GM23338 (cell line): ENCODE data around the gene MEIG1.
"Not testable (repeated sequence)": the region's sequence is repeated elsewhere in the genome, so short reads cannot be mapped to it uniquely, and the experiment has no call there.

Experiments used
- EZH2 ChIP-seq: fragments of 200-600 bp; sonication (generic); IDR thresholded peaks from one replicate; pipeline ENCODE4 v1.8.0; 2017; ENCODE audit warnings: antibody characterized with exemption, mild to moderate bottlenecking, low read depth; ENCODE audit not compliant: unreplicated experiment
- EZH2phosphoT487 ChIP-seq: fragments of 200-600 bp; sonication (generic); IDR thresholded peaks from one replicate; pipeline ENCODE4 v1.8.1; 2018; ENCODE audit warnings: antibody characterized with exemption; ENCODE audit not compliant: unreplicated experiment
- JUNB ChIP-seq: IDR thresholded peaks from one replicate; pipeline ENCODE4 v1.6.1; 2016; ENCODE audit warnings: antibody characterized with exemption; ENCODE audit not compliant: unreplicated experiment
- NANOG ChIP-seq: IDR thresholded peaks from 2 replicates; pipeline ENCODE4 v1.6.1; 2016; ENCODE audit warnings: antibody characterized with exemption, borderline replicate concordance
- TF ChIP-seq, protein P1 (sequence below): IDR thresholded peaks from one replicate; pipeline ENCODE4 v1.6.1; 2018; ENCODE audit warnings: antibody characterized with exemption; ENCODE audit not compliant: unreplicated experiment
- TF ChIP-seq, protein P2 (sequence below), 2 experiments: fragments of 200-600 bp in 1 of 2; sonication (generic) in 1 of 2; conservative IDR thresholded peaks; 2 replicates each; pipeline versions ENCODE4 v1.5.1 to v1.6.1; 2016 to 2017; ENCODE audit warnings: antibody characterized with exemption in 2 of 2, low read depth in 2 of 2, mild to moderate bottlenecking in 2 of 2, moderate library complexity in 1 of 2
- TF ChIP-seq, protein P3 (sequence below): fragments of 250-450 bp; sonication (Bioruptor Pico); IDR thresholded peaks from 2 replicates; pipeline ENCODE4 v1.5.0; 2020; ENCODE audit warnings: mild to moderate bottlenecking, moderate library complexity

DNA sequence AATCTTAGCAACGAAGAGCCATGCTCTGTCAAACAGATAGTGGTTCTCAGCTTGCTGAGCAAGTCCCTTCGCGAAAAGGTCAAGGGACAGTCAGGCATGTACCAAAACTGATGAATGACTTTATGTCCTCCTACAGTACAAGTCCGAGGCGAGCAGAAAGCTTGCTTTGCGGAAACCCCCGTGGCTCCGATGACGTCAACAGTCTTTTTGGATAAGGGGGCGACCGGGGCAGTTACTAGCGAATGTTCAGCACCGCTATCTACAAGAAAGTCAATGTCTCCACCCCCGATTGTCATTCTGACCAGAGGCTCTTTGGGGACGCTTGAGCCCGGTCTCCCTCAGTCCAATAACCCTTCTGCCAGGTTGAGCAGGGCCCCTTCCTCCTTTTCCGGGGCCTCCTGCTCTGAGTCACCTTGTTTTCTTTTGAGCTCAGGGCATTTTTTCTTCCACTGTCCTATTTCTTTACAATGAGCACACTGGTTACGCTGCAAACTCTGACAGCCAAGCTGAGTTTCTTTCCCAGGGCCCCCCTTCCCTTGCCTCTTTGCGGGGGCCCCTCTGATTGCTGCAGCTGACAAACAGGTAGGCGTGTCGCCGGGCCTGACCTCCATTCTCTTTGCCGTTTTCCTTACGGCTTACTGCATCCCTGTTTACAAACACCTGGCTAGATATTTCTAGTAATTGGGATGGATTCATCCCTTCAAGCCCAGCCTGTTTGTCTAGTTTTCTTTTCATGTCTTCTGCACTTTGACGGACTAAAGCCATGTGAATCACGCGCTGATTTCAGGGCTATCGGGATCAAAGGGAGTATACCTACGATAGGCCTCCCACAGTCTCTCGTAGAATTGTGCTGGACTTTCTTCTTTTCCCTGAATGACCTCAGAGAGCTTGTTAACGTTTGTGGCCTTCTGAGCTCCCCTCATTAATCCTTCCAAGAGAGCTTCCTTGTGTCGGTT lies 34.6 kb downstream of the MEIG1 start:
- TF ChIP-seq, protein P1, sequence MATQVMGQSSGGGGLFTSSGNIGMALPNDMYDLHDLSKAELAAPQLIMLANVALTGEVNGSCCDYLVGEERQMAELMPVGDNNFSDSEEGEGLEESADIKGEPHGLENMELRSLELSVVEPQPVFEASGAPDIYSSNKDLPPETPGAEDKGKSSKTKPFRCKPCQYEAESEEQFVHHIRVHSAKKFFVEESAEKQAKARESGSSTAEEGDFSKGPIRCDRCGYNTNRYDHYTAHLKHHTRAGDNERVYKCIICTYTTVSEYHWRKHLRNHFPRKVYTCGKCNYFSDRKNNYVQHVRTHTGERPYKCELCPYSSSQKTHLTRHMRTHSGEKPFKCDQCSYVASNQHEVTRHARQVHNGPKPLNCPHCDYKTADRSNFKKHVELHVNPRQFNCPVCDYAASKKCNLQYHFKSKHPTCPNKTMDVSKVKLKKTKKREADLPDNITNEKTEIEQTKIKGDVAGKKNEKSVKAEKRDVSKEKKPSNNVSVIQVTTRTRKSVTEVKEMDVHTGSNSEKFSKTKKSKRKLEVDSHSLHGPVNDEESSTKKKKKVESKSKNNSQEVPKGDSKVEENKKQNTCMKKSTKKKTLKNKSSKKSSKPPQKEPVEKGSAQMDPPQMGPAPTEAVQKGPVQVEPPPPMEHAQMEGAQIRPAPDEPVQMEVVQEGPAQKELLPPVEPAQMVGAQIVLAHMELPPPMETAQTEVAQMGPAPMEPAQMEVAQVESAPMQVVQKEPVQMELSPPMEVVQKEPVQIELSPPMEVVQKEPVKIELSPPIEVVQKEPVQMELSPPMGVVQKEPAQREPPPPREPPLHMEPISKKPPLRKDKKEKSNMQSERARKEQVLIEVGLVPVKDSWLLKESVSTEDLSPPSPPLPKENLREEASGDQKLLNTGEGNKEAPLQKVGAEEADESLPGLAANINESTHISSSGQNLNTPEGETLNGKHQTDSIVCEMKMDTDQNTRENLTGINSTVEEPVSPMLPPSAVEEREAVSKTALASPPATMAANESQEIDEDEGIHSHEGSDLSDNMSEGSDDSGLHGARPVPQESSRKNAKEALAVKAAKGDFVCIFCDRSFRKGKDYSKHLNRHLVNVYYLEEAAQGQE = not testable (repeated sequence)
- not testable (repeated sequence) for TF ChIP-seq JUNB, NANOG, EZH2, EZH2phosphoT487
- TF ChIP-seq, protein P2, sequence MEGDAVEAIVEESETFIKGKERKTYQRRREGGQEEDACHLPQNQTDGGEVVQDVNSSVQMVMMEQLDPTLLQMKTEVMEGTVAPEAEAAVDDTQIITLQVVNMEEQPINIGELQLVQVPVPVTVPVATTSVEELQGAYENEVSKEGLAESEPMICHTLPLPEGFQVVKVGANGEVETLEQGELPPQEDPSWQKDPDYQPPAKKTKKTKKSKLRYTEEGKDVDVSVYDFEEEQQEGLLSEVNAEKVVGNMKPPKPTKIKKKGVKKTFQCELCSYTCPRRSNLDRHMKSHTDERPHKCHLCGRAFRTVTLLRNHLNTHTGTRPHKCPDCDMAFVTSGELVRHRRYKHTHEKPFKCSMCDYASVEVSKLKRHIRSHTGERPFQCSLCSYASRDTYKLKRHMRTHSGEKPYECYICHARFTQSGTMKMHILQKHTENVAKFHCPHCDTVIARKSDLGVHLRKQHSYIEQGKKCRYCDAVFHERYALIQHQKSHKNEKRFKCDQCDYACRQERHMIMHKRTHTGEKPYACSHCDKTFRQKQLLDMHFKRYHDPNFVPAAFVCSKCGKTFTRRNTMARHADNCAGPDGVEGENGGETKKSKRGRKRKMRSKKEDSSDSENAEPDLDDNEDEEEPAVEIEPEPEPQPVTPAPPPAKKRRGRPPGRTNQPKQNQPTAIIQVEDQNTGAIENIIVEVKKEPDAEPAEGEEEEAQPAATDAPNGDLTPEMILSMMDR (conservative IDR thresholded peaks at IDR 0.05; ENCODE audit: low read depth in 2 of 2) = not testable (repeated sequence)
- TF ChIP-seq, protein P3, sequence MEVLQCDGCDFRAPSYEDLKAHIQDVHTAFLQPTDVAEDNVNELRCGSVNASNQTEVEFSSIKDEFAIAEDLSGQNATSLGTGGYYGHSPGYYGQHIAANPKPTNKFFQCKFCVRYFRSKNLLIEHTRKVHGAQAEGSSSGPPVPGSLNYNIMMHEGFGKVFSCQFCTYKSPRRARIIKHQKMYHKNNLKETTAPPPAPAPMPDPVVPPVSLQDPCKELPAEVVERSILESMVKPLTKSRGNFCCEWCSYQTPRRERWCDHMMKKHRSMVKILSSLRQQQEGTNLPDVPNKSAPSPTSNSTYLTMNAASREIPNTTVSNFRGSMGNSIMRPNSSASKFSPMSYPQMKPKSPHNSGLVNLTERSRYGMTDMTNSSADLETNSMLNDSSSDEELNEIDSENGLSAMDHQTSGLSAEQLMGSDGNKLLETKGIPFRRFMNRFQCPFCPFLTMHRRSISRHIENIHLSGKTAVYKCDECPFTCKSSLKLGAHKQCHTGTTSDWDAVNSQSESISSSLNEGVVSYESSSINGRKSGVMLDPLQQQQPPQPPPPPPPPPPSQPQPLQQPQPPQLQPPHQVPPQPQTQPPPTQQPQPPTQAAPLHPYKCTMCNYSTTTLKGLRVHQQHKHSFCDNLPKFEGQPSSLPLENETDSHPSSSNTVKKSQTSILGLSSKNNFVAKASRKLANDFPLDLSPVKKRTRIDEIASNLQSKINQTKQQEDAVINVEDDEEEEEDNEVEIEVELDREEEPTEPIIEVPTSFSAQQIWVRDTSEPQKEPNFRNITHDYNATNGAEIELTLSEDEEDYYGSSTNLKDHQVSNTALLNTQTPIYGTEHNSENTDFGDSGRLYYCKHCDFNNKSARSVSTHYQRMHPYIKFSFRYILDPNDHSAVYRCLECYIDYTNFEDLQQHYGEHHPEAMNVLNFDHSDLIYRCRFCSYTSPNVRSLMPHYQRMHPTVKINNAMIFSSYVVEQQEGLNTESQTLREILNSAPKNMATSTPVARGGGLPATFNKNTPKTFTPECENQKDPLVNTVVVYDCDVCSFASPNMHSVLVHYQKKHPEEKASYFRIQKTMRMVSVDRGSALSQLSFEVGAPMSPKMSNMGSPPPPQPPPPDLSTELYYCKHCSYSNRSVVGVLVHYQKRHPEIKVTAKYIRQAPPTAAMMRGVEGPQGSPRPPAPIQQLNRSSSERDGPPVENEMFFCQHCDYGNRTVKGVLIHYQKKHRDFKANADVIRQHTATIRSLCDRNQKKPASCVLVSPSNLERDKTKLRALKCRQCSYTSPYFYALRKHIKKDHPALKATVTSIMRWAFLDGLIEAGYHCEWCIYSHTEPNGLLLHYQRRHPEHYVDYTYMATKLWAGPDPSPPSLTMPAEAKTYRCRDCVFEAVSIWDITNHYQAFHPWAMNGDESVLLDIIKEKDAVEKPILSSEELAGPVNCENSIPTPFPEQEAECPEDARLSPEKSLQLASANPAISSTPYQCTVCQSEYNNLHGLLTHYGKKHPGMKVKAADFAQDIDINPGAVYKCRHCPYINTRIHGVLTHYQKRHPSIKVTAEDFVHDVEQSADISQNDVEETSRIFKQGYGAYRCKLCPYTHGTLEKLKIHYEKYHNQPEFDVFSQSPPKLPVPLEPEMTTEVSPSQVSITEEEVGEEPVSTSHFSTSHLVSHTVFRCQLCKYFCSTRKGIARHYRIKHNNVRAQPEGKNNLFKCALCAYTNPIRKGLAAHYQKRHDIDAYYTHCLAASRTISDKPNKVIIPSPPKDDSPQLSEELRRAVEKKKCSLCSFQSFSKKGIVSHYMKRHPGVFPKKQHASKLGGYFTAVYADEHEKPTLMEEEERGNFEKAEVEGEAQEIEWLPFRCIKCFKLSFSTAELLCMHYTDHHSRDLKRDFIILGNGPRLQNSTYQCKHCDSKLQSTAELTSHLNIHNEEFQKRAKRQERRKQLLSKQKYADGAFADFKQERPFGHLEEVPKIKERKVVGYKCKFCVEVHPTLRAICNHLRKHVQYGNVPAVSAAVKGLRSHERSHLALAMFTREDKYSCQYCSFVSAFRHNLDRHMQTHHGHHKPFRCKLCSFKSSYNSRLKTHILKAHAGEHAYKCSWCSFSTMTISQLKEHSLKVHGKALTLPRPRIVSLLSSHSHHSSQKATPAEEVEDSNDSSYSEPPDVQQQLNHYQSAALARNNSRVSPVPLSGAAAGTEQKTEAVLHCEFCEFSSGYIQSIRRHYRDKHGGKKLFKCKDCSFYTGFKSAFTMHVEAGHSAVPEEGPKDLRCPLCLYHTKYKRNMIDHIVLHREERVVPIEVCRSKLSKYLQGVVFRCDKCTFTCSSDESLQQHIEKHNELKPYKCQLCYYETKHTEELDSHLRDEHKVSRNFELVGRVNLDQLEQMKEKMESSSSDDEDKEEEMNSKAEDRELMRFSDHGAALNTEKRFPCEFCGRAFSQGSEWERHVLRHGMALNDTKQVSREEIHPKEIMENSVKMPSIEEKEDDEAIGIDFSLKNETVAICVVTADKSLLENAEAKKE (CRISPR knock-in tag) = not testable (repeated sequence)
